ENCODE results near the gene MEIOSIN. TPM values are rescaled to one million over a fixed set of nuclear protein-coding genes. Genes with fewer than 3 reads are reported as not detected.

Gene MEIOSIN
- total and polyA plus RNA-seq, 2 of the 4 experiments (the other 2 are of a cell fraction): not detected

GRCh38 chr19:45762870-45763631 is 29.8 kb downstream of the MEIOSIN start:
- H3K36me3 ChIP-seq (ENCODE audit: control insufficient read depth, insufficient read depth, low read length): no peaks in the 10 kb centered on the region
- no peak overlapping the region for H2AK5ac ChIP-seq (ENCODE audit: low read depth, low read length)
- no peak overlapping the region for H4K8ac ChIP-seq (ENCODE audit: low read depth in 2 of 2, low read length in 2 of 2)
- ChIA-PET CTCF (no interaction called here), POLR2A (ENCODE audit: unreplicated experiment) (no interaction called here)
- H3K56ac ChIP-seq (ENCODE audit: extremely low read depth, insufficient read depth, low read length): no peak overlapping the region
- H4K20me1 ChIP-seq (ENCODE audit: insufficient read depth, low read length): no peaks in the 10 kb centered on the region
- H2BK5ac ChIP-seq (ENCODE audit: low read depth, low read length, poor library complexity, severe bottlenecking): no peak overlapping the region
- no peak overlapping the region for H3K4me2 ChIP-seq (ENCODE audit: low read depth, low read length)
- intact Hi-C loops (cut with micrococcal nuclease): no loop called here
- peaks cover 0 to 20% of the 10 kb centered on the region in 2 experiments; a peak in 1 of 4 replicates for H3K79me1 ChIP-seq (ENCODE audit: low read depth in 1 of 2, low read length in 2 of 2)
- in situ Hi-C loops (cut with MboI; ENCODE audit: low sequenced_read_pairs): no loop called here
- no peak for TF ChIP-seq USF2 (IDR thresholded peaks at IDR 0.05; ENCODE audit: low read depth, low read length)
- no peak for TF ChIP-seq RAD21 (IDR thresholded peaks at IDR 0.05; ENCODE audit: low read length)
- TF ChIP-seq POLR2A (IDR thresholded peaks at IDR 0.05; ENCODE audit: low read depth, low read length): no peak
- TF ChIP-seq CTCF (conservative IDR thresholded peaks at IDR 0.05; ENCODE audit: low read depth, low read length): no peak
- TF ChIP-seq MAFK (IDR thresholded peaks at IDR 0.05; ENCODE audit: low read depth, low read length): no peak
- TF ChIP-seq MAZ (IDR thresholded peaks at IDR 0.05; ENCODE audit: borderline replicate concordance, low read depth, low read length): no peak
- no peak for TF ChIP-seq MXI1 (IDR thresholded peaks at IDR 0.05; ENCODE audit: borderline replicate concordance, low read depth, low read length)
- H3K14ac ChIP-seq (replicated peaks; ENCODE audit: low read depth, low read length): no peak overlapping the region
- no peak overlapping the region for H3K27ac ChIP-seq (ENCODE audit: insufficient read depth, low read length)
- no TSS peak for BruUV-seq (replicated peaks)
- dilution Hi-C loops (cut with HindIII; ENCODE audit: low sequenced_read_pairs, unreplicated experiment): no loop called here
- H3K9me3 ChIP-seq (ENCODE audit: control insufficient read depth, insufficient read depth, low read length): no peaks in the 10 kb centered on the region
- H3K18ac ChIP-seq (ENCODE audit: low read depth, low read length): no peak overlapping the region
- H3K4ac ChIP-seq (ENCODE audit: low read depth, low read length): no peak overlapping the region
- H2BK15ac ChIP-seq (ENCODE audit: low read depth, low read length): no peak overlapping the region
- H3K27me3 ChIP-seq (ENCODE audit: control insufficient read depth, insufficient read depth, low read length): peaks cover 3% of the 10 kb centered on the region; the same call in 1 of the 2 replicates
- 100% methylated on average over 4 of the region's 15 CpGs; no CpG with 5 or more reads in 1 of the 2 experiments for WGBS, 2 experiments (ENCODE audit: extremely low coverage in 2 of 2, insufficient read length in 1 of 2)
- no peak overlapping the region for H3K23ac ChIP-seq (ENCODE audit: low read depth, low read length)
- no peak overlapping the region for H4K91ac ChIP-seq (ENCODE audit: insufficient read depth, low read depth, low read length)
- no peaks in the 10 kb centered on the region for H3K9me1 ChIP-seq (ENCODE audit: insufficient read depth, low read length)
- no peak overlapping the region for H2AFZ ChIP-seq (replicated peaks; ENCODE audit: low read length, poor library complexity)
- no peak overlapping the region; the same call in 1 of the 2 replicates for H2BK120ac ChIP-seq (ENCODE audit: low read depth, low read length)
- H3K4me3 ChIP-seq (ENCODE audit: insufficient read depth, low read depth, low read length): no peak overlapping the region
- H2BK20ac ChIP-seq (ENCODE audit: low read depth, low read length): no peak overlapping the region
- H2AK9ac ChIP-seq (replicated peaks; ENCODE audit: low read depth, low read length, poor library complexity): no peak overlapping the region
- no peak overlapping the region for H4K5ac ChIP-seq (ENCODE audit: low read depth, low read length)
- no peak overlapping the region for H3K9ac ChIP-seq (ENCODE audit: low read depth, low read length)
- H3K4me1 ChIP-seq (ENCODE audit: control insufficient read depth, insufficient read depth, low read length): peaks cover 22% of the 10 kb centered on the region
- DNase-seq (no peak), ATAC-seq (ENCODE audit: low read depth) (no peak)
